Measurements from ENCODE around the gene TMEM190.

Gene TMEM190

GRCh38 chr19:55341595-55342531 is 34.8 kb upstream of the TMEM190 start:
- Histone ChIP-seq H3K4me1 (ENCODE audit: insufficient read depth, poor library complexity, severe bottlenecking) (peaks cover 29% of the 10 kb centered on the region), H3K27me3 (ENCODE audit: insufficient read depth, poor library complexity, severe bottlenecking) (no peaks in the 10 kb centered on the region), H3K9me3 (ENCODE audit: severe bottlenecking) (no peaks in the 10 kb centered on the region), H3K27ac (ENCODE audit: poor library complexity, severe bottlenecking) (peak overlapping the region; percentile 80), H3K4me3 (ENCODE audit: severe bottlenecking) (no peak overlapping the region), H3K36me3 (ENCODE audit: low read depth) (peaks cover 13% of the 10 kb centered on the region; the same call in 1 of the 2 replicates)
- ATAC-seq (ENCODE audit: low read depth) (no peak), DNase-seq (ENCODE audit: low spot score) (no peak)
- TF ChIP-seq, protein P1, sequence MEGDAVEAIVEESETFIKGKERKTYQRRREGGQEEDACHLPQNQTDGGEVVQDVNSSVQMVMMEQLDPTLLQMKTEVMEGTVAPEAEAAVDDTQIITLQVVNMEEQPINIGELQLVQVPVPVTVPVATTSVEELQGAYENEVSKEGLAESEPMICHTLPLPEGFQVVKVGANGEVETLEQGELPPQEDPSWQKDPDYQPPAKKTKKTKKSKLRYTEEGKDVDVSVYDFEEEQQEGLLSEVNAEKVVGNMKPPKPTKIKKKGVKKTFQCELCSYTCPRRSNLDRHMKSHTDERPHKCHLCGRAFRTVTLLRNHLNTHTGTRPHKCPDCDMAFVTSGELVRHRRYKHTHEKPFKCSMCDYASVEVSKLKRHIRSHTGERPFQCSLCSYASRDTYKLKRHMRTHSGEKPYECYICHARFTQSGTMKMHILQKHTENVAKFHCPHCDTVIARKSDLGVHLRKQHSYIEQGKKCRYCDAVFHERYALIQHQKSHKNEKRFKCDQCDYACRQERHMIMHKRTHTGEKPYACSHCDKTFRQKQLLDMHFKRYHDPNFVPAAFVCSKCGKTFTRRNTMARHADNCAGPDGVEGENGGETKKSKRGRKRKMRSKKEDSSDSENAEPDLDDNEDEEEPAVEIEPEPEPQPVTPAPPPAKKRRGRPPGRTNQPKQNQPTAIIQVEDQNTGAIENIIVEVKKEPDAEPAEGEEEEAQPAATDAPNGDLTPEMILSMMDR (IDR thresholded peaks at IDR 0.05; ENCODE audit: poor library complexity, severe bottlenecking) = no peak

- no peak overlapping the region for H3K4me3 ChIP-seq (ENCODE audit: severe bottlenecking)
- TF ChIP-seq, protein P1 (IDR thresholded peaks at IDR 0.05; ENCODE audit: poor library complexity, severe bottlenecking) = peak; percentile 40
- H3K9me3 ChIP-seq (ENCODE audit: severe bottlenecking) = no peaks in the 10 kb centered on the region
- DNase-seq (ENCODE audit: low spot score) = peak; percentile 85
- peaks cover 23% of the 10 kb centered on the region for H3K4me1 ChIP-seq (ENCODE audit: insufficient read depth, poor library complexity, severe bottlenecking)
- H3K36me3 ChIP-seq (ENCODE audit: low read depth) = peaks cover 13% of the 10 kb centered on the region; the same call in 1 of the 2 replicates
- peak overlapping the region; percentile 59 for H3K27ac ChIP-seq (ENCODE audit: poor library complexity, severe bottlenecking)
- H3K27me3 ChIP-seq (ENCODE audit: insufficient read depth, poor library complexity, severe bottlenecking) = no peaks in the 10 kb centered on the region
- ATAC-seq (ENCODE audit: low read depth) = peak; percentile 46
Observed at GRCh38 chr19:55344444-55344843, 32.2 kb upstream of the TMEM190 start.

- H3K4me3 ChIP-seq (ENCODE audit: severe bottlenecking) = no peak overlapping the region
- DNase-seq (ENCODE audit: low spot score) (no peak), ATAC-seq (ENCODE audit: low read depth) (no peak; the same call in 2 of the 3 replicates)
- peaks cover 23% of the 10 kb centered on the region for H3K4me1 ChIP-seq (ENCODE audit: insufficient read depth, poor library complexity, severe bottlenecking)
- H3K27me3 ChIP-seq (ENCODE audit: insufficient read depth, poor library complexity, severe bottlenecking) = no peaks in the 10 kb centered on the region
- TF ChIP-seq, protein P1 (IDR thresholded peaks at IDR 0.05; ENCODE audit: poor library complexity, severe bottlenecking) = no peak
- H3K27ac ChIP-seq (ENCODE audit: poor library complexity, severe bottlenecking) = peak overlapping the region; percentile 59
- no peaks in the 10 kb centered on the region for H3K9me3 ChIP-seq (ENCODE audit: severe bottlenecking)
- H3K36me3 ChIP-seq (ENCODE audit: low read depth) = peaks cover 13% of the 10 kb centered on the region; the same call in 1 of the 2 replicates
Observed at GRCh38 chr19:55345101-55345817, 31.4 kb upstream of the TMEM190 start.

GRCh38 chr19:55345818-55346724 is 30.6 kb upstream of the TMEM190 start:
- ATAC-seq (ENCODE audit: low read depth) = peak; percentile 43

More at GRCh38 chr19:55345818-55346724, 30.6 kb upstream of the TMEM190 start:
- H3K27me3 ChIP-seq (ENCODE audit: insufficient read depth, poor library complexity, severe bottlenecking) = no peaks in the 10 kb centered on the region
- peaks cover 23% of the 10 kb centered on the region for H3K4me1 ChIP-seq (ENCODE audit: insufficient read depth, poor library complexity, severe bottlenecking)
- TF ChIP-seq, protein P1 (IDR thresholded peaks at IDR 0.05; ENCODE audit: poor library complexity, severe bottlenecking) = no peak
- H3K4me3 ChIP-seq (ENCODE audit: severe bottlenecking) = no peak overlapping the region
- DNase-seq (ENCODE audit: low spot score) = peak; percentile 84
- peak overlapping the region; percentile 59 for H3K27ac ChIP-seq (ENCODE audit: poor library complexity, severe bottlenecking)
- no peaks in the 10 kb centered on the region for H3K9me3 ChIP-seq (ENCODE audit: severe bottlenecking)
- peaks cover 13% of the 10 kb centered on the region; the same call in 1 of the 2 replicates for H3K36me3 ChIP-seq (ENCODE audit: low read depth)
